Activated CD4-positive, alpha-beta T cell treated with anti-CD3 and anti-CD28 coated beads for 24 hours (primary cell): ENCODE results near the gene GOLPH3.

Experiments
- DNase-seq, 2 donors: peaks; one replicate each; pipeline ENCODE4 v3.0.0-alpha.2; 2020; ENCODE audit warnings: low read depth in 2 of 2

The GOLPH3 gene

GRCh38 chr5:32170303-32171151 lies 3.6 kb downstream of the GOLPH3 start:
- no peak for DNase-seq

GRCh38 chr5:32168460-32169033 lies 5.6 kb downstream of the GOLPH3 start:
- DNase-seq: no peak

- no peak for DNase-seq
These were observed 8.5 kb downstream of the GOLPH3 start for GRCh38 chr5:32165597-32165996.

GRCh38 chr5:32163785-32164184 lies 10.3 kb downstream of the GOLPH3 start:
- DNase-seq: no peak

GRCh38 chr5:32163053-32163452 lies 11.1 kb downstream of the GOLPH3 start:
- no peak for DNase-seq

GRCh38 chr5:32160228-32160627 lies 13.9 kb downstream of the GOLPH3 start:
- no peak for DNase-seq

GRCh38 chr5:32159328-32160072 lies 14.6 kb downstream of the GOLPH3 start:
- no peak for DNase-seq

GRCh38 chr5:32158679-32158975 lies 15.5 kb downstream of the GOLPH3 start:
- no peak for DNase-seq

GRCh38 chr5:32157078-32157477 lies 17.0 kb downstream of the GOLPH3 start:
- no peak for DNase-seq

GRCh38 chr5:32156635-32157034 lies 17.5 kb downstream of the GOLPH3 start:
- DNase-seq: no peak

GRCh38 chr5:32155211-32155610 lies 18.9 kb downstream of the GOLPH3 start:
- no peak for DNase-seq

GRCh38 chr5:32153723-32154122 lies 20.4 kb downstream of the GOLPH3 start:
- no peak for DNase-seq

GRCh38 chr5:32151198-32151597 lies 22.9 kb downstream of the GOLPH3 start:
- DNase-seq: no peak

- DNase-seq: no peak
These were observed 23.8 kb downstream of the GOLPH3 start for GRCh38 chr5:32150366-32150765.

- no peak for DNase-seq
These were observed 26.2 kb downstream of the GOLPH3 start for GRCh38 chr5:32147959-32148358.

GRCh38 chr5:32147236-32147635 lies 26.9 kb downstream of the GOLPH3 start:
- no peak for DNase-seq

- no peak for DNase-seq
These were observed 28.7 kb downstream of the GOLPH3 start for GRCh38 chr5:32145378-32145777.

GRCh38 chr5:32144378-32145207 lies 29.5 kb downstream of the GOLPH3 start:
- DNase-seq: no peak

GRCh38 chr5:32143617-32144377 lies 30.3 kb downstream of the GOLPH3 start:
- DNase-seq: no peak

- DNase-seq: peak; percentile 41 to 66
These were observed 35.2 kb downstream of the GOLPH3 start for GRCh38 chr5:32138839-32139493.

GRCh38 chr5:32136342-32136741 lies 37.8 kb downstream of the GOLPH3 start:
- no peak for DNase-seq
